ENCODE results near the gene GFRA4. TPM values are rescaled to one million over a fixed set of nuclear protein-coding genes. Genes with fewer than 3 reads are reported as not detected.
A peak's percentile ranks its signal among the peaks of the same experiment; 100 is the strongest.

GFRA4 gene
- total RNA-seq, 1 experiment from 2014 or later, result not detected

- H3K23ac ChIP-seq (ENCODE audit: insufficient read length, low read depth, low read length), result no peak overlapping the region
- no CpG with 5 or more reads among the region's 16 CpGs for WGBS (ENCODE audit: extremely low coverage, insufficient read length, low lambda C conversion rate)
- no peaks in the 10 kb centered on the region for H3K79me1 ChIP-seq (ENCODE audit: insufficient read depth, low read depth, low read length, poor library complexity, severe bottlenecking)
- no peaks in the 10 kb centered on the region for H3K9me3 ChIP-seq (ENCODE audit: control insufficient read depth, low read depth, low read length)
- TF ChIP-seq CTCF (conservative IDR thresholded peaks at IDR 0.05), result no peak
- H2BK20ac ChIP-seq (ENCODE audit: low read depth, low read length, poor library complexity, severe bottlenecking), result no peak overlapping the region
- peaks cover 6% of the 10 kb centered on the region; the same call in 1 of the 2 replicates for H3K4me1 ChIP-seq (ENCODE audit: insufficient read depth, low read length)
- H3K36me3 Mint-ChIP-seq (ENCODE audit: insufficient read depth in 1 of 3, low read depth in 3 of 3), result peaks cover 0 to 11% (median 7%) of the 10 kb centered on the region in 3 experiments; a peak in 4 of 7 replicates
- H3K9ac ChIP-seq (ENCODE audit: extremely low read depth, insufficient read length, low read length), result no peak overlapping the region
- no peak overlapping the region for H2BK120ac ChIP-seq (ENCODE audit: low read depth, low read length, poor library complexity, severe bottlenecking)
- H3K9me3 Mint-ChIP-seq, result no peaks in the 10 kb centered on the region
- no peak overlapping the region for H3T11ph ChIP-seq (ENCODE audit: low read length)
- H3K27me3 Mint-ChIP-seq (ENCODE audit: low read depth), result no peaks in the 10 kb centered on the region
- DNase-seq, result no peak
- no peak overlapping the region for H3K27ac ChIP-seq (ENCODE audit: insufficient read length, low read depth, low read length)
- H3K79me2 ChIP-seq (ENCODE audit: insufficient read depth, low read length), result no peaks in the 10 kb centered on the region
- no peak overlapping the region for H4K5ac ChIP-seq (ENCODE audit: insufficient read length, low read depth, low read length)
- H3K18ac ChIP-seq (ENCODE audit: insufficient read length, low read depth, low read length), result no peak overlapping the region
- H2AFZ ChIP-seq (ENCODE audit: low read length), result no peak overlapping the region
- peak overlapping the region in 1 of 3 experiments; percentile 1; a peak in 1 of 7 replicates for H3K27ac Mint-ChIP-seq
- H4K91ac ChIP-seq (ENCODE audit: insufficient read length, low read depth, low read length), result no peak overlapping the region
- peaks cover 25% of the 10 kb centered on the region in 2 experiments for H3K4me1 Mint-ChIP-seq
- no peak overlapping the region for H3K56ac ChIP-seq (ENCODE audit: insufficient read length, low read depth, low read length)
- no peak overlapping the region for H3K4me3 Mint-ChIP-seq
- H2BK15ac ChIP-seq (ENCODE audit: low read depth, low read length), result no peak overlapping the region
- no peak overlapping the region for H4K8ac ChIP-seq (replicated peaks; ENCODE audit: insufficient read length, low read depth, low read length)
- H3K23me2 ChIP-seq (ENCODE audit: insufficient read length, low read depth, low read length, poor library complexity, severe bottlenecking), result no peaks in the 10 kb centered on the region
- H2BK5ac ChIP-seq (ENCODE audit: insufficient read length, low read length), result no peak overlapping the region
- no peak overlapping the region for H2BK12ac ChIP-seq (ENCODE audit: insufficient read length, low read depth, low read length)
- H4K20me1 ChIP-seq (ENCODE audit: control insufficient read depth, insufficient read depth, insufficient read length), result no peaks in the 10 kb centered on the region
- no peak overlapping the region for H2AK5ac ChIP-seq (ENCODE audit: insufficient read length, low read length)
- H3K4ac ChIP-seq (ENCODE audit: low read depth, low read length), result no peak overlapping the region
- H3K14ac ChIP-seq (ENCODE audit: insufficient read depth, low read length), result no peak overlapping the region
- H3K4me2 ChIP-seq (ENCODE audit: insufficient read depth, insufficient read length, low read length), result no peak overlapping the region
- no peaks in the 10 kb centered on the region for H3K27me3 ChIP-seq (ENCODE audit: insufficient read depth, low read length)
Observed at GRCh38 chr20:3628502-3629314, 34.5 kb downstream of the GFRA4 start.
